Fibroblast of the aortic adventitia (primary cell): ENCODE measurements around the gene ADGRG7. TPM values are rescaled to one million over a fixed set of nuclear protein-coding genes. Genes with fewer than 3 reads are reported as not detected.

Experiments
- DNase-seq: peaks from one replicate; pipeline ENCODE4 v3.0.0-alpha.2; 2010; ENCODE audit warnings: low read depth
- H3K4me3 ChIP-seq: 2 replicates; pipeline ENCODE4 v1.5.1; 2011; ENCODE audit warnings: low read depth, mild to moderate bottlenecking, control low read depth, low read length, moderate library complexity
- total RNA-seq: library from RNA; depleted of rRNA; stranded (reverse); fragments of >200 nt; gene quantifications from 2 replicates; pipeline ENCODE4 v1.2.3, GENCODE V29; 2012; ENCODE audit warnings: low replicate concordance
- TF ChIP-seq, protein P1 (sequence below): IDR thresholded peaks from 2 replicates; pipeline ENCODE4 v1.5.1; 2011; ENCODE audit warnings: mild to moderate bottlenecking, low read length, control low read depth, inconsistent platforms; ENCODE audit not compliant: insufficient read depth

Gene ADGRG7
- total RNA-seq, 1 donor: not detected

DNA sequence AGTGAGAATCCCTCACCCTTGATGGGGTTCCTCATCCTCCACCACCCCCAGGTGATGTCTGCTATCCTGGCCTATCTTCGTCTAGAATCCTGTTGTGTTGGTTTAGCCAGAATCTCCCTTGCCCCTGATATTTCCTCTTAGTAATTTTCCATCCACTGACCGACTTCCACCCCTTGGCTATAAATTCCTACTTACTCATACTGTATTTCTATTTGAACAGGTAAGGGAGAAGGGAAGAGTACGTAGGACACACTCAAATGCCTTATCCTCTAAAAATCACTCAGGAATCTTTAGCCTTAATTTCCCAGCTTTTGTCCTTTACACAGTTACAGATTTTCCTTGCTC, 99.2 kb downstream of the ADGRG7 start:
- no peak for DNase-seq
- TF ChIP-seq, protein P1, sequence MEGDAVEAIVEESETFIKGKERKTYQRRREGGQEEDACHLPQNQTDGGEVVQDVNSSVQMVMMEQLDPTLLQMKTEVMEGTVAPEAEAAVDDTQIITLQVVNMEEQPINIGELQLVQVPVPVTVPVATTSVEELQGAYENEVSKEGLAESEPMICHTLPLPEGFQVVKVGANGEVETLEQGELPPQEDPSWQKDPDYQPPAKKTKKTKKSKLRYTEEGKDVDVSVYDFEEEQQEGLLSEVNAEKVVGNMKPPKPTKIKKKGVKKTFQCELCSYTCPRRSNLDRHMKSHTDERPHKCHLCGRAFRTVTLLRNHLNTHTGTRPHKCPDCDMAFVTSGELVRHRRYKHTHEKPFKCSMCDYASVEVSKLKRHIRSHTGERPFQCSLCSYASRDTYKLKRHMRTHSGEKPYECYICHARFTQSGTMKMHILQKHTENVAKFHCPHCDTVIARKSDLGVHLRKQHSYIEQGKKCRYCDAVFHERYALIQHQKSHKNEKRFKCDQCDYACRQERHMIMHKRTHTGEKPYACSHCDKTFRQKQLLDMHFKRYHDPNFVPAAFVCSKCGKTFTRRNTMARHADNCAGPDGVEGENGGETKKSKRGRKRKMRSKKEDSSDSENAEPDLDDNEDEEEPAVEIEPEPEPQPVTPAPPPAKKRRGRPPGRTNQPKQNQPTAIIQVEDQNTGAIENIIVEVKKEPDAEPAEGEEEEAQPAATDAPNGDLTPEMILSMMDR: no peak
- H3K4me3 ChIP-seq: peak overlapping the region; percentile 59

DNA sequence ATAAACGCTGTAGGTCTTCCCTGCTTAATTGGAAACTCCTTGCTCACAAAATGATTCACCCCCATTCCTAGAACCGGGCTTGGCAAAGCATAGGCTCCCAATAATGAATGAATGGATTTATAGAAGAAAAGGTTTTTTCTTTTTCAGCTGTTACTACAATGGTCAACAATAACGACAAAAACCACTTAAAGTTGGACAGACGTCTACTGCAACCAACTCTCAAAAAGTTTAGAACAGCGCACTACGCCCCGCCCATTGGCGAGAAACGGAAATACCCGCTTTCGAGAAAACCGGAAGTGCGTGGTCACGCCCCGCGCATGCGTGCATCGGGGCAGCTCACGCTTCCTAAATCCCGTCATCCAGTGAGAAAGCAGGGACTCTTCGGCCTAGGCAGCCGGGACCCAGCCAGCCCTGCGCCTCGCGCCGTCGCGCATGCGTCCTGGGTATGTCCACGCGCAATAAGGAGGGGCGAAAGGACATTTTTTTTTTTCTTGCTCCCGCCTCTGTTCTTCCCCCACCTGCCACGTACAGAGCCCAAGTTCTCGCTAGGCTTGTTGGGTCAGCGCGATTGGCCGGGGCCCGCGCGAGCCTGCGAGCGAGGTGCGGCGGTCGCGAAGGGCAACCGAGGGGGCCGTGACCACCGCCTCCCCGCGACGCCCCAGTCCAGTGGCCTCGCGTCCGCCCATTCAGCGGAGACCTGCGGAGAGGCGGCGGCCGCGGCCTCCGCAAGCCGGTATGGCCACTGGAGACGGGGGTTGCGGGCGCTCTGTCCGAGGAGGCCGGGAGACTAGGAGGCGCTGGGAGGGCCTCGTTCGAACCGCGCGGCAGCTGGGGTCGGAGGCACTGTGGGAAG, 99.8 kb downstream of the ADGRG7 start, which contains the start of gene TFG:
Gene TFG (plus strand): TSS at position 506 of the 853 bp plus-strand sequence. CDS start 4,192 bp downstream, outside the sequence.
- peak; percentile 100 for DNase-seq

DNA sequence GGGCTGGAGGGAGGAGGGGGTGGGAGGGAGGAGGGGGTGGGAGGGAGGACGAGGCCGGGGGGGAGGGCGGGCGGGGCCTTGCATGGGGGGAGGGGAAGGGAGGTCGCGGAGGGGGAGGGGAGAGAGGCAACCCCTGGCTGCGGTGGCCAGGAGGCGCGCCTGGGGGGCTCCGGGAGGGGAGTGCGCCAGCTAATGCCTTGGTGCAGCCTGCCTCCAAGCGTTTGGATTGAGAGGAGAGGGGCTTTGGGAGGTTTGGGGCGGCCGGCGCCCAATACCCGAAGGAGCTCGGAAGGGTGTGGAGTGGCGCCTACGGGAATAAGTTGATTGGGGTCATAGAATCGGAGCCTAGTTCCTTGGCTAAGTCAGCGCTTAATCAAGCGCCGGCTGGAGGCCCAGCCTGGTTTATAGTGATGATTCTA, 100.5 kb downstream of the ADGRG7 start:
- DNase-seq: no peak
- TF ChIP-seq, protein P1: no peak

More for the DNA sequence above, 99.8 kb downstream of the ADGRG7 start, which contains the start of gene TFG:
- TF ChIP-seq, protein P1: no peak
- H3K4me3 ChIP-seq: peak within 1 kb of the TSS; percentile 82

DNA sequence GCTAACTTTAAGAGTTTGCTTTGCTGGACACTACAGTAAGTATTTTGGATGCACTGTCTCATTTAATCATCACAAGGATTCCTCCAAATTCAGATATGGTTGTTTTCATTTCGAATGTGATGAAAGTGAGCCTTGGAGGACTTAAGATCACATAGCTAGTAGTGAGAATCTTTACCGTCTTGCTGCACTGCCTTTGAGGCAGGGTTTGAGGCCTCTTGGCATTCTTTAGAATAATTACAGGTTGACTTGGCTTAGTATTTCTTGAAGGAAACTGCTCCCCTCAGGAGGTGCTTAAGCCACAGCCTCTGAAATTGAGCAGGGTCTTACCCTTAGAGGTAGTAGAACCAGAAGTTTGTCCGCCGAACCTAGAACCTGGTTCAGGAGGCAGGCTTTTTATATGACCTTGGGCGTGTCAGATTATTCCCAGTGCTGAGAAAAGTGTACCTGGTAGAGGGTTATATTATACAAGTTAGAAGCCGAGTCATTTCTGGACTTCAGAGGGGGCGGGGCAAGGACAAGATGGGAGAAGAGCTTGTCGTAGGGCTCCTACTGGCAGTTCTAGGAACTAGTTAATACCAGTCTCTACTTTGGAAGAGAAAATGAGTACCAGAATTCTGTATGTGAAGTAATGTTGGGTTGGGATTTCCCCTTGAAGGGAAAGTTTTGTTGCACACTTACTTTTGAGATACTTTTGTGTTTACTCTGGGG, 101.0 kb downstream of the ADGRG7 start:
- H3K4me3 ChIP-seq: peak overlapping the region; percentile 82
- DNase-seq: peak; percentile 62
- TF ChIP-seq, protein P1: peak; percentile 45

More for the DNA sequence above, 100.5 kb downstream of the ADGRG7 start:
- peak overlapping the region; percentile 82 for H3K4me3 ChIP-seq

DNA sequence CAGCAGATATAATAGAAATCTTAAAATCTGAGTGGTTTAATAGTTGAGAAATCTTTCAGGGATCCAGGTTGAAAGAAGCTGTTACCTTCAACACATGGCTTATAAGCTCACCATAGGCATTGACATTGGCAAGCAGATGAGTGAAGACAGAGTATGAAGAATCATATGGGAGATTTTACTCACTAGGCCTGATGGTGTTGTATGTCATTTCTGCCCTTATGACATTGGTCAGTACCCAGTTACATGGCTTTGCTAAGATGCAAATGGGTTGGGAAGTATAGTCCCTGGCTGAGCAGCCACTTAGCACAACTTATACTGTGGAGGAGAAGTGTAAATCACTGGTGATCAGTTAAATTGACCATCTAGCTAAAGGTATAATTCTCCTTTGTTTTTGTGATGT, 105.8 kb downstream of the ADGRG7 start:
- no peak overlapping the region for H3K4me3 ChIP-seq
- TF ChIP-seq, protein P1: no peak
- no peak for DNase-seq

DNA sequence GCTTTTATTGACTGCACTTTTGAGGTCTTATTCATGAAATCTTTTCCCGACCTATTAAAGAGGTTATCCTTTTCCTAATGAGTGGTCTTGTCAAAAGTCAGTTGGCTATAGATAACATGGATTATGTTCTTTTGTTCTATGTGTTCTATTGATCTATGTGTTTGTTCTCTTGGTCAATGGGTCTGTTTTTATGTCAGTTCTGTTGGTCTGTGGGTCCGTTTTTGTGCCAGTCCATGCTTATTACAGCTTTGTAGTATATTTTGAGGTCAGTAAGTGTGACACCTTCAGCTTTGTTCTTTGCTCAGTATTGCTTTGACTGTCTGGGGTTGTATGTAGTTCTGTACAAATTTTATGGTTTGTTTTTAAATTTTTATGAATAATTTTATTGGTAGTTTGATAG, 107.7 kb downstream of the ADGRG7 start:
- DNase-seq: no peak
- no peak overlapping the region for H3K4me3 ChIP-seq
- TF ChIP-seq, protein P1: no peak
